SH-SY5Y (cell line): ENCODE measurements around the gene TNFRSF6B.

ENCODE experiments used
- GATA2 ChIP-seq: IDR thresholded peaks from 2 replicates; pipeline ENCODE4 v1.6.1; 2011; ENCODE audit warnings: mild to moderate bottlenecking, low read depth, low read length
- GATA3 ChIP-seq: IDR thresholded peaks from 2 replicates; pipeline ENCODE4 v1.6.1; 2011; ENCODE audit warnings: low read depth, mild to moderate bottlenecking, low read length, moderate library complexity

DNA sequence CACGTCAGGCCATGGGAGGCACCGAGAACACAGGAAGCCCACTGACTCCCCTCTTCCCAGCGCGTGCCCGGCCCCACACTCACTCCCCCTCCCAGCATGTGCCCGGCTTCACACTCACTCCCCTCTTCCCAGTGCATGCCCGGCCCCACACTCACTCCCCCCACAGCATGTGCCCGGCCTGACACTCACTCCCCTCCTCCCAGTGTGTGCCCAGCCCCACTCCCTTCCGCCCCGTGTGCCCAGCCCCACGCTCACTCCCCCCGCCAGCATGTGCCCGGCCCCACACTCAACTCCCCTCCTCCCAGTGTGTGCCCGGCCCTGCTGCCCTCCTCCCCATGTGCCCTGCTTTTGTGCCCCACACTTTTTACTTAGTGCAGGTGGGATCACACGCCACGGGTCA is 28.6 kb upstream of the TNFRSF6B start:
- TF ChIP-seq GATA3 (no peak), GATA2 (no peak)
